ENCODE measurements around the gene NALCN. TPM values are rescaled to one million over a fixed set of nuclear protein-coding genes. Genes with fewer than 3 reads are reported as not detected.

NALCN gene
- total RNA-seq, 1 donor from 2014 or later, result 21.6 TPM

DNA sequence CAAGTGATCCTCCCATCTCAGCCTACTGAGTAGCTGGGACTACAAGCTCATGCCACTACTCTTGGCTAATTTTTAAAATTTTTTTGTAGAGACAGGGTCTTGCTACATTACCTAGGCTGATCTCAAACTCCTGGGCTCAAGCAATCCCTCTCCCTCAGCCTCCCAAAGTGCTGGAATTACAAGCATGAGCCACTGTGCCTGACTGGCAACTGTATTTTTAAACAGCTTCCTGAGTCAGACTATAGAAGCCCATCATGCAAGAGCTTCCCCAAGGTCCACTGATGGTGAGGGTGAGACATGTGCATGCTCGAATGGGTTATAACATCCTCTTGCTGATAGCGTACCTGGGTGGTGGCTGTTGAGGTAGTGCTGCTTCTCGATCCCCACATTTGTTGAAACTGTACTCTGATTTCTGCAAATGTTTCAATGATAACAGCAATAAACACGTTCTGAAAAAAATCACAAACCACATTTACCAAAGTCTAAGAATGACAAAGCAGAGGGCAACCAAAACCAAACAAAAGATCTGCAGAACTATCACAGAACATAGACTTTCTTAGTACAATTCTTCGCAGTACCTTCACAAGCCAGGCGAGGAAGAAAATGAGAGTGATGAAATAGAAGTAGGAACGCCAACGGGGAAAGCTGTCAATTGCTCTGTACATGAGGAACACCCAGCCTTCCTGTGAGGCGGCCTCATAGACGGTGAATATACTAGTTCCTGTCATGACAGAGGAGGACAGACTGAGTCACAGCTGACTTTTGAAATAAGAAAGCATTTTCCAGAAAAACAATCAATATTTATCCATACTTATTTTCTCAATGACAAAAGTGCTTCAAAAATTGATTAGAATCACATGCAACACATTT is 124.4 kb downstream of the NALCN start:
- peak in 1 of 2 donors; percentile 24 for DNase-seq (ENCODE audit: low read depth in 2 of 2)

DNA sequence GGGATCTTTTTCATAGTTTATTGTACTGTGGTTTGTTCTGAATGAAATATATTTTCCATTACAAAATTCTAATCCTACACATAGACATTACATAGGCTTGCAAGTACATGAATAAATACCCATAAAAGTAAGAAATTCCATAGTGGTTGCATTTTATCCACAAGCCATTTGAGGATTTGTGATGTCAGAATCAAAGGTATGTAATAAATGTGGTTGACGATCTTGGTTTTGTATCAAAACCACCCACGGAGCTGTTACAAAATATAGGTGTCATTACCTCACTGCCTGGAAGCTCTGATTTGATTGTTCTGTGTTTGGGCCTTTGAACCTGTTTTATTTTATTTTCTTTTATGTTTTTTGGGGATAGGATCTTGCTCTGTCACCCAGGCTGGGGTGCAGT is 125.1 kb downstream of the NALCN start:
- DNase-seq (ENCODE audit: low read depth in 2 of 2), result no peak

DNA sequence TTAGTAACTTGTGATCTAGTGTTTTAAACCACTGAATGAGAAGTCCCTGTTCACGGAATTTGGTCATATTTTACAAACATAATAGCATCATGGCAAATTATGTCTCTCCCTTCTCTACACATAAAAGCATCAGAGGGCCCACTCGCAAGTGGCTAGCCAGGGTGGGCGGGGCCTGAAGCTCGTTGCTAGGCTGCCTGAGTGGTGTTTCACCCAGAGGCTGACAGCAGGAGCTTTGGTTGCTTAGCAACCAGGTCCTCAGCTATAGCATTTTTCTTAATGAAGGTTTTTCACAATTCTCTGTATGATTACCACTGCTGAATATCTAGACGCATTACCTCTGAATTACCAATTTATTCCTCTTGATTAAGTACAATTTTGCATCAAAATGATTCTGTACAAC is 126.5 kb downstream of the NALCN start:
- peak in 1 of 2 donors; percentile 22 for DNase-seq (ENCODE audit: low read depth in 2 of 2)

DNA sequence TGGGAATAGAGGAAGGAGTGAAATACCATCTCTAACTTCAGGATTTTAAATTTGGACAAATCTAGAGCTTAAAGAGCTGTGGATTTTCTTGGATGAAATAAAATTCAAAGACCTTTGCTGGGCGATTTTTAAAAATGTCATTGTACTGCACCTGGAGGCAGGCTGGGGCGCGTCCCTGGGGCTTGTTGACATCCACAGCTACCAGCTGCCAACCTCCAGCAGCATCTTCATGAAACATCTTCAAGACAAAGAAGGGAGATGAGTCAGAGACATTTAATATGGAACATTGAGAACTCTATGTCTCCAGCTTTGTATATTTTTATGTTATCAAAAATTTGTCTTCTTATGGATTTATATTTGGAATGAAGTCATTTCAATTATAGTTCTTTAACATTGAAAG is 132.5 kb downstream of the NALCN start:
- DNase-seq (ENCODE audit: low read depth in 2 of 2), result no peak

DNA sequence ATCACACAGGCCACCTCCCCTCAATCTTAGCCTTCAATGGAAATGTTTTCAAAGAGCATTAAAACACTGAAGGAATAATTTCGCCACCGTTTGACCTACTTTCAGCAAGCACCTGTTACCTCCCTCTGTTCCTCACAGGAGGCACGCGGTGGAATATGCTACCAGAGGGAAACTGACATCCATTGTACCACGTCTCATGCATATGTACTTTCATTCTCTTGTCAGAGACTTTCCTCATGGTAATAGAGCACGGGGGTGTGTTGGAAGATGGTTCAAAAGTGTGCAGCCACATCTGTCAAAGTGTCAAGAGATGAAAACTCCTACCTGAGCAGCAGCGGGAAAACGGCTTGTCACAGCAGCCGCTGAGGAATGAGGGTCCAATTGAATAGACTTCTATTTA is 143.4 kb downstream of the NALCN start:
- no peak for DNase-seq (ENCODE audit: low read depth in 2 of 2)

DNA sequence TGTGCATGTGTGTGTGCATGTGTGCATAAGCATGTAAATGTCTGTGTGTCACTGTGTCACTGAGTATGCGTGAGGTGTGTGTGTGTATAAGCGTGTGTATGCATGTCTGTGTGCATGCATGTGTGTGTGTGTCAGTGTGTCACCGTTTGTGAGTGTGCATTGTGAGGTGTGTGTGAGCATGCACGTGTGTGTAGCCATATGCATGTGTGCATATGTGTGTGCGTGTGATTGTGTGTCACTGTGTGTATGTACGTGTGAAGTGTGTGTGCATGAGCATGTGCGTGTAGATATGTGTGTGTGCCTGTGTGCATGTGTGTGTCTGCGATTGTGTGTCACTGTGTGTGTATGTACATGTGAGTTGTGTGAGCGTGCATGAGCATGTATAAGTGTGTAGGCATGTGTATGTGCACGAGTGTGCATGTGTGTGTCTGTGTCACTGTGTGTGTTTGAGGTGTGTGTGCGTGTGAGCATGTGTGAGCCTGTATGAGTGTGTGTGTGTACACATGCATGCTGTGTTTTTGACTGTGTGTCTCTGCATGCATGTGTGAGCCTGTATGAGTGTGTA is 144.5 kb downstream of the NALCN start:
- no peak for DNase-seq (ENCODE audit: low read depth in 2 of 2)

DNA sequence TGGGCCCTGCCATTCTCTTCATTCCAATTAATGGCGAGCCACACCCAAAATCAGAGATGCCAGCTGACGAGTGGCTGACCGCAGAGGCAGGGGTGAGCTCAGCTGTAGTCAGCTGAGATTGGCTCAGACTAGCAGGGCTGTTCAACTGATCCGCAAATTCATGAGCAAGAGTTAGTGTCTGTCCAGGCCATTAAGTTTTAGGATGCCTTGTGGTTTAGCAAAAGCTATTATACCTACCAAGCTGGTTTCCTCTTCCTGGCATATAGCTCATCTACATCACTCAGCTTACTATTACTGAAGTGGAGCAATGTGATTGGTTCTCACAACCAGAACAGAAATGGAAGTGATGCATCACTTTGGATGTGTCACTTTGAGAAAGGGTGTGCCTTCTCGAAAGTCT is 148.7 kb downstream of the NALCN start:
- peak in 1 of 2 donors; percentile 1 for DNase-seq (ENCODE audit: low read depth in 2 of 2)

DNA sequence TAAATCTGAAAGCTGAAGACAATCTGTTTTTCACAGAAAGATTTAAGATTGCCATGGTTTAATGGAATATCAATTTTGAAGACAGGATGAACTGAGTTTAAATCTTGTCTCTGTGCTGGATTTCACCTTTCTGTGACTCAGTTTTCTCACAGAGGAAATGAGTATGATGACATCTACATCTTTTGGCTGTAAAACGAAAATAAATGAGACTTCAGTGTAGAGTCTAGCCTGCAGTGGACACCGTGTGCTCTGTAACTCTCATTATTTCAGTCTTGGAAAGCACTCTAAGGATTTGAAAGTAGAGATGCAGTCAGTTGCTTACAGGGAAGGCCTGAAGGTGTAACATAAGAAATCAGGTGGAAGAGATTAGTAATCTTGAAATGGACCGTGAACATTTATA is 150.4 kb downstream of the NALCN start:
- DNase-seq (ENCODE audit: low read depth in 2 of 2), result peak in 1 of 2 donors; percentile 22

DNA sequence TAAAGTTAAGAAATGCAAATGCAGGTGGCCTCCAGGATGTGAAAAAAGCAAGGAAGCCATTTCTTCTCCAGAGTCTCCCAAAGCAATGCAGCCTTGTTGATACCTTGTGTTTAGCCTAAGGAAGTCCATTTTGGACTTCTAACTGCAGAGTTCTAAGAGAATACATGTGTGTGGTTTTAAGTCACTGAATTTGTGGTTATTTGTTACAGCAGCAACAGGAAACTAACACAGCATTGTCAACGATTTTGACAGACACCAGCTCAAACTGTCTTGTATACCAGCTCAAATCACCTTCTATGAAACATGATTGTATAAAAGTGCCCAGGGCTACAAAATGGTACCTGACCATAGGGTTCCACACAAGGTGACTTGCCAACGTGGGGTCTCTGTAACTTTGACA is 151.4 kb downstream of the NALCN start:
- no peak for DNase-seq (ENCODE audit: low read depth in 2 of 2)

DNA sequence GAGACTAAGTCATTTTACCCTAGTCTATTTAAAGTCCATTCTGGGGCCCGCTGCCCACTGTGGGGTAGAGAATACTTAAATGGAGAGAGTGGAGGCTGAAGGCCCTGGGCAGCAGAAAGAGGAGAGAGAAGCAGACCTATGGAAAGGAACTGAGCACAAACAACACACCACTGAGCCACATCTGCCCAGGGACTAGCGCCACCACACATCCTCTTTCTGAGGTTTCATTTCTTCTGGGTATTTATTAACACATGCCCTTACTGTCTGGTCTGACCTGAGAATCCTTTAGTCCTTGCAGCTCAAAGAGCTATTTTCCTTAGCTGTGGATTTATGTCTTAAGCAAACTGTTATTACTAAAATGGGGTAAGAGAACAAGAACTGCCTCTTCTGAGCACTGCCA is 154.0 kb downstream of the NALCN start:
- no peak for DNase-seq (ENCODE audit: low read depth in 2 of 2)

DNA sequence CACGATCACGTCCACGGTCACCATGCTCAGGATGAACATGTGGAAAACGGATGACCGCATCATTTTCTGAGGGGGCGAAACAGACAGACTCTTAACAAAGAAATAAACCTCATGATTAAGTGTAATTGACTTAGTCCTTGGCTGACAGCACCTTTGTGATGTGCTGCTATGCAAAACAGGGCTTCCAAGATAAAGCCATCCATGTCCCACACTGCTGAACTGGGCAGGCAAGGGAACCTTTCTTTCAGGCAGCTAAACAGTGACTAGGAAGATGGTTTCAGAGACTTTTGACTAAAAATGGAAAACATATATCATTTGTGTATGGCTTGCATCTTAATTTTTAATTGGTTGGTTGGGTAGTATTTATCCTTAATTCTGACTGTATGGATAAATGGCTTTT is 157.8 kb downstream of the NALCN start:
- DNase-seq (ENCODE audit: low read depth in 2 of 2), result no peak

DNA sequence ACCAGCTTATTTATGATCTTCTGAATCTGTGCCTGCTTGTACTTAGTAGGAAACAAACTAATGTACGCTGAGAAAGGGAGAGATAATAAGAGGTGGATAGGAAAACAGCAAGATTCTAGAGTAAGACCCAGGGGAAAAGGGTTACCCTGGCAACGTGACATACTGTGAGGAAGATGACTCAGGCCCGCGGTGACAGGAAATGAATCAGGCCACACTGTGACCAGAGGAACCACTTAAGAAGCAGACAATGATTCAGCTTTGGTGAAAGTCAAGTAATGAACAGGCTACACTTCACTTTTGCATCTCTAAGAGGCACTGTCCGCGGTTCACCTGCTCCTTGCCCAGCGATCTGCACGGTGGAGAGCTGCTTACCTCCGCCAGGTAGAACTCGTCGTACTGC is 158.2 kb downstream of the NALCN start:
- peak in 1 of 2 donors; percentile 90 for DNase-seq (ENCODE audit: low read depth in 2 of 2)

DNA sequence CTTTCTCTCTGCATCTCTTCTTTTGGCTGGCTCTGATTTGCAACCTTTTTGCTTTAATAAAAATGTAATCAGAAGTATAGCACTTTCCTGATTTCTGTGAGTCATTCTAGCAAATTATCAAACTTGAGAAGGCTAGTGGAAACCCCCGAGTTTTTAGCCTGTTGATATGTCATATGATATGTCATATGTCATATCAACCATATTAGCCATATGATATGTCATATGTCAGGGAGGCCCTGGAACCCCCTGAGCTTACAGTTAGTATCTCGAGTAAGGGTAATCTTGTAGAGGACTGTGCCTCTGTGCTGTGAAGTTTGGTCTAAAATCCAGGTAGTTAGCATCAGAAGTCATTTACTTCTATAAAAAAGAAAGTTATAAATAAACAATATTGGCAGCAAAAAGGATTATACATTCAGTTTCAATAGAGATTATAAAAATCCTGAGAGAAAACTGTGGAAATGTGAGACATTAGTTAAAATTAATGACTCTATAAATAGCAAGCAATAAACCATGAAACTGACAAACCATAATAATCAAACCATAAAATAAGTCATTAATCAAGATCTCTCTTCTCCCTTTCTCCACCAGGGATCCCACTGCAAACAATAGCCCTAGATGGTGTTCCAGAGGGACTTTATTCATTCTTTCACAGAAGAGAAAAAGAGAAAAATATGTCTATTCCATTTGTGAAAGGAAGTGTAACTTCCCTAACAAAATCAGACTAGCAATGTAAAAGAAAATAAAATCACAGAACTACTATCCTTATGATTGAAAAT is 167.4 kb downstream of the NALCN start:
- DNase-seq (ENCODE audit: low read depth in 2 of 2), result no peak

DNA sequence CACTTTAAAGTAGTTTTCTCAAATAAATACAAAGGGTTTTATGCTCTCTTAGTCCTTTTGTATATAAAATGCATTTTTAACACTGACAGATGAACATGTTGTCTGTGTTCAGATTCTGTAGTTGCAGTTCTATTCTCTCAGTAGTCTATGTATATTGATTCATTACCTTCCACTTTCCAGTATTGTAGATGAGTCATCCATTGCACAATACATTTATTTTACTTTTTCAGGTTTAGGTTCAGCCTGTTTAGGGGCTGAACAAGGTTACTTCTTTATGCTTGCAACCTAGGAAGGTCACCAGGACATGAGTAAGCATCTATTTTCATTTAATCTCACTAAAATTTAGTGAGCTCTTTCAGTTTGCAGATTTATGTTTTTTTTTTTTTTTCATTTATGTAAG is 173.6 kb downstream of the NALCN start:
- peak in 1 of 2 donors; percentile 13 for DNase-seq (ENCODE audit: low read depth in 2 of 2)

DNA sequence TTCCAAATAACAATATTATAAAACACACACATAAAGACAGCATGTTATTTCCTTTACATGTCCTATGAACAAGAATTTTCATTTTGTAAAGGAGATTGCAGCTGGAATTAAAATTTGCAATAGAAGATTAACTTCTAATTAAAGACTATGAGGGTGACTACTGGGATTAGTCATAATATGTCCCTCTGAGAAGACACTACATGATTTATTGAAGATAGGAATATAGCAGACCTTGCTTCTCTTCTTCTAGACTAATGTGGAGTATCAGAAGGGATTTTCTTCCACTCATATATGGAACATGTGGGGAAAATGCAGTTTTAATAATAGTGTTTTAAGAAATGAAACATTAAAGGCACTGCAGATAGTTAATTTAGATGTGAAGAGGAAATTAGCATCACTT is 177.8 kb downstream of the NALCN start:
- no peak for DNase-seq (ENCODE audit: low read depth in 2 of 2)

DNA sequence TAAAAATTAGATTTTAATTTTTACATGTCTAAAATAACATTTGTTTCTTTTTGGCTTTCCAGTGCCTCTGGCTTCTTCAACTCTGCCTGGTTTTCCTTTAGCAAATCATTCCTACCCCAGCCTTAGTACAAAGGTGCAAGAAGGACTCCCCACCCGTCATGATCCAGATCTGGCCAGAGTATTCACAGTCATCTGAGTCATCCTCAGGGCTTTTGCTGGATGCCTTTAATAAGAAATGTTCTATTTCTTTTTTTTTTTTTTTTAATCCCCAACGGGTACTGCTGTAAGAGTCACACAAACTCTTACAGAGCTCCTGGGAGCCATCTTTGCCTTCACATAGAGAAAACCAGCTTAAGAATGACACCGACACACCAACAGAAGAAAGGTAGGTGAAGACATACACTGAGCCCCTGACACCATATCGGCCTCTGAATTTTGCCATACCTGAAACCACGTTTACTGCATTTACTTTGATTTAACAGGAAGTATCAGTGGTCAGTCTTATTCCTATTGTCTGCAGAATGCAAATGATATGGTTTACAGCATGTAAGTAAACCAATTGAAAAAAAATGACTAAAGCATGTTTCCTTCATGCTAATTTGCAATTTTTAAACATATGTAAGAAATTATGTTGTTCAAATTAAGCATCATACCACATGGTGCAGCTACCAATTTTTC is 184.4 kb downstream of the NALCN start:
- DNase-seq (ENCODE audit: low read depth in 2 of 2), result no peak

DNA sequence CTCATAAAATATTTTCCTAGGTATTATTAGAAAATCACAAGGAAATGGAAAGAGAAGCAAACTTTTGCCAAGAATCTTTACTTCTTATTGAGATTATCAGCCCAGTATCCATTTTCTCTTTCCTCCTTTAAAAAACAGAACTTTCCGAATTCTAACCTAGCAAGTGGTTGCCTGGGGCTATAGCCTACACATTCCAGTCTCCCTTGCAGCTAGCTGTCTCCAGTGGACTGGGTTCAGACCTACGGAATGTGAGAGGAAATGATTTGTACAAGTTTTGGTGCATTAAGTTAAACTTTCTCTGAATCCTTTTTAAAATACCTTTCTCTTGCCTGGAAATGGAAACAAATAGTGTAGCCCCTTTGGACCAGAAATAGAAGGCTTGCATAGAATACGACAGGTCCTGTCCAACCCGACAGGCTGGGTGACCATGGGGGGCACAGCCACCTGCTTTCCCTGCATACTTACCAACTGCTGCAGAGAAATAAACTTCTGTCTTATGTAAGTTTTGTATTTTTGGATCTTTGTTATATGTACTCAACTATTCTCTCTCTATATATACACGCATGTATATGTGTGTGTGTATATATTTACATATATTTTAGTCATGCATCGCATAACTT is 185.9 kb downstream of the NALCN start:
- DNase-seq (ENCODE audit: low read depth in 2 of 2), result no peak

DNA sequence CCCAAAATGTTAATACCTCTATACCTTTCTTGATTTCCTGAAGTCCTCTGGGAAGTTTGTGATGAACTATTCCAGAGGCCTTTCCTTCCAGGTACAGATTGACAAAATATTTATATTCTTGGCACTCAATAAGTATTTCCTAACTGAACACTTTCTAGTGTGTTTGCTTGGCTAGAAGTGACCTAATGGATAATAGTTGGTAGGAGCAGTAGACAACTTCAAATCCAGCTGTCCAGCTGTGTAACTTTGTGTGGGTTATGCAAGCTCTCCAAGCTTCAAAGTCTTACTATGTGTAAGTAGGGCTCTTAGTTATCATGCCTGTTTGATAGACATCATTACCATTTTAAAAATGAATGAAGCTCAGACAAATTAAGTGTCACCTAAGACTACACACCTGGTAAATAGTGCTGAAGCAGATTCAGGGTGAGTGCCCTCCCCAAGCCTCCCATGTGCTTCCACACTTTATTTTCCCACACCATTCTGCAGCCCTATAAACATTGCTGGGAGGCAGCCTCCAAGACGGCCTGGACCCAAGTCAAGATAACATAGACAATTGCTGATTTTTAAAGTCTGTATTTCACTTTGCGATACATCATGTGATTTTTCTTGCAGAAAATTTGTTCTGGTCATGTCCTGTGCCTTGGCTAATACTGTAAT is 196.6 kb downstream of the NALCN start:
- DNase-seq (ENCODE audit: low read depth in 2 of 2), result no peak

DNA sequence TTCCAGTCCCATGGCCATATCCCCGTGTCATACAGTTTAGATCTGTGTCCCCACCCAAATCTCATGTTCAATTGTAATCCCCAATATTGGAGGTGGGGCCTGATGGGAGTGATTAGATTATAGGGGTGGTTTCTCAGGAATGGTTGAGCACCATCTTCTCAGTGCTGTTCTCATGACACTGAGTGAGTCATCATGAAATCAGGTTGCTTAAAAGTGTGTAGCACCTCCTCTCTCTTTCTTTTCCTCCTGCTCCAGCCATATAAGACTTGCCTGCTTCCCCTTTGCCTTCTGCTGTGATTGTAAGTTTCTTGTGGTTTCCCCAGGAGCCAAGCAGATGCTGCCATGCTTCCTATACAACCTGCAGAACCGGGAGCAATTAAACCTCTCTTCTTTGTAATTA is 197.8 kb downstream of the NALCN start:
- DNase-seq (ENCODE audit: low read depth in 2 of 2), result no peak

DNA sequence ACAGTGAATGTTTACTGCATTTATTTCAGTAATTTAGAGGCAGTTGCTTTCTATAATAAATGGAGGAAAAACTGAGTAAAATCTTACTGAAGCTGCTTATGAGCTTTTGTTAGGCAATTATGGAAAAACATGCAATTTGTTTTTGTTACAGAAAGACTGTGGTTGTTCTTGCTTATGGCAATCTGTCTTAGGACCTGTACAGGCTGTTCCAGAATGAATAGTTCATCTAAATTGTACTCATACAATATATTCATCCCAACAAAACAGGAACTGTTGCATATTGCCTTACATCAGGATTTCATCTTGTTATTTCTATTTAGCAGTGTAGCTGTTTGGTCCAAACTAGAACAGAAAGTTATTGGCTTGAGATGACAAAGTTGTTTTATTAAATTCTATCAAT is 199.2 kb downstream of the NALCN start:
- DNase-seq (ENCODE audit: low read depth in 2 of 2), result no peak

DNA sequence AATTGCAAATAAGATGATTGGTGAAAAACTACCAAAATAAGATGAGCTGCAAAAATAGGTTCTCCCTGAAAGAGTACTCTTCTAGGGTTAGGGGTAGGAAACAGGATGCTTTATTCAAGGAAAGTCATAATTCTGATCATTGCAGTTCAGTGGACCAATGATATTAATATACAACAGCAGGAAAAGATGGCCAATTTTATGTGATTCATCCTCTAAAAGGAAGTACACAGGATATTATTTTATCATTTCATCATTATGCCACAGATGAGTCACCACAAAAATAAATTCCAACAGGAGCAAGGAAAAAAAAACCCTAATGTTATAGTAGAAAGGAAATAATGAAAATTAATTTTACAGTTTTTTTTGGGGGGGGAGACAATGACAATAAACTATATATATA is 205.0 kb downstream of the NALCN start:
- peak; percentile 80 to 83 for DNase-seq (ENCODE audit: low read depth in 2 of 2)

Data from dermis microvascular lymphatic vessel endothelial cell (primary cell).